H1 (cell line): ENCODE measurements around the gene AMZ1. TPM values are rescaled to one million over a fixed set of nuclear protein-coding genes. Genes with fewer than 3 reads are reported as not detected.

Source experiments
- E2F6 ChIP-seq: IDR thresholded peaks from 2 replicates; pipeline ENCODE4 v1.6.1; 2012; ENCODE audit warnings: inconsistent platforms
- TEAD4 ChIP-seq: IDR thresholded peaks from 2 replicates; pipeline ENCODE4 v1.6.1; 2012; ENCODE audit warnings: low read depth, low read length, inconsistent platforms, mixed read lengths
- polyA plus RNA-seq, 7 experiments: library from polyadenylated mRNA; depleted of rRNA in 3 of 7; stranded (reverse) in 5 of 7; unstranded in 2 of 7; fragments of >200 nt in 5 of 7; fragments of 200-250 nt in 2 of 7; gene quantifications; 1 replicate in 5 of 7; 2 replicates in 1 of 7; 4 replicates in 1 of 7; pipeline versions ENCODE4 v1.2.1 to v1.2.3, GENCODE V29; 2011 to 2013; ENCODE audit warnings: missing spikeins in 2 of 7, mixed read lengths in 2 of 7
- total RNA-seq: library from RNA; stranded (reverse); fragmentation: NEBNext Ultra II Directional; extraction: Animal tissue kit (Norgen Biotek cat#: 25700); gene quantifications from 2 replicates; pipeline ENCODE4 v1.2.1, GENCODE V29; 2021

AMZ1 gene
- total and polyA plus RNA-seq, 2 of the 8 experiments (the other 6 are each of a cell fraction or from before 2014, with no cell fraction given) = 0.59 to 1.4 TPM

- no peak for TF ChIP-seq E2F6
- no peak for TF ChIP-seq TEAD4
These were observed 29.6 kb downstream of the AMZ1 start (continued) for GRCh38 chr7:2717293-2718261.
